Natural killer cell treated with Interleukin-12 subunit alpha and Interleukin-12 subunit beta and Interleukin-15 and Interleukin-18, amount 100 ng/mL, for 72 hours (primary cell): ENCODE measurements around the gene COX10. TPM values are rescaled to one million over a fixed set of nuclear protein-coding genes. Genes with fewer than 3 reads are reported as not detected.

Source experiments
- ATAC-seq, 2 donors: fragments of 150-1000 bp; cut with Tn5 transposase in 1 of 2; sonication (Bioruptor Pico), chemical (Tn5 transposase) in 1 of 2; 2 replicates each; pipeline ENCODE4 v1.10.0; 2021
- DNase-seq: peaks from one replicate; pipeline ENCODE4 v3.0.0; 2022; ENCODE audit warnings: low spot score
- H3K27ac Mint-ChIP-seq, 2 donors: 1 replicate in 1 of 2; 2 replicates in 1 of 2; pipeline ENCODE4 v1.8.0; 2022; ENCODE audit warnings: mixed read lengths in 2 of 2, mild to moderate bottlenecking in 1 of 2, moderate library complexity in 1 of 2
- H3K27me3 Mint-ChIP-seq, 2 donors: 1 replicate in 1 of 2; 2 replicates in 1 of 2; pipeline ENCODE4 v1.8.0; 2022; ENCODE audit warnings: mixed read lengths in 2 of 2
- H3K36me3 Mint-ChIP-seq: one replicate; pipeline ENCODE4 v1.8.0; 2022; ENCODE audit warnings: mixed read lengths
- H3K4me1 Mint-ChIP-seq, 2 donors: 1 replicate in 1 of 2; 2 replicates in 1 of 2; pipeline ENCODE4 v1.8.0; 2022; ENCODE audit warnings: low read depth in 2 of 2, mixed read lengths in 2 of 2, mild to moderate bottlenecking in 1 of 2
- H3K4me3 Mint-ChIP-seq: one replicate; pipeline ENCODE4 v1.8.0; 2022; ENCODE audit warnings: mixed read lengths
- H3K9me3 Mint-ChIP-seq: 2 replicates; pipeline ENCODE4 v1.8.0; 2022; ENCODE audit warnings: mixed read lengths
- total RNA-seq, 2 donors: library from RNA; stranded (reverse); gene quantifications; one replicate each; pipeline ENCODE4 v1.2.3, GENCODE V29; 2022

Gene COX10
- total RNA-seq, 2 donors from 2014 or later: 22.7 to 26.4 TPM

GRCh38 chr17:14052886-14053615 lies 16.3 kb upstream of the COX10 start:
- H3K36me3 Mint-ChIP-seq: peaks cover 10% of the 10 kb centered on the region
- no peaks in the 10 kb centered on the region for H3K27me3 Mint-ChIP-seq
- ATAC-seq (no peak), DNase-seq (no peak)
- peaks cover 3 to 4% of the 10 kb centered on the region in 2 donors for H3K4me1 Mint-ChIP-seq
- H3K4me3 Mint-ChIP-seq: no peak overlapping the region
- no peak overlapping the region for H3K27ac Mint-ChIP-seq
- H3K9me3 Mint-ChIP-seq: no peaks in the 10 kb centered on the region

- H3K27ac Mint-ChIP-seq: peak overlapping the region in 1 of 2 donors; percentile 15
- no peaks in the 10 kb centered on the region for H3K9me3 Mint-ChIP-seq
- H3K36me3 Mint-ChIP-seq: peaks cover 10% of the 10 kb centered on the region
- no peaks in the 10 kb centered on the region for H3K4me1 Mint-ChIP-seq
- ATAC-seq (no peak), DNase-seq (no peak)
- no peak overlapping the region for H3K4me3 Mint-ChIP-seq
- no peaks in the 10 kb centered on the region for H3K27me3 Mint-ChIP-seq
Measured at GRCh38 chr17:14057591-14057990, 11.7 kb upstream of the COX10 start.

- H3K9me3 Mint-ChIP-seq: no peaks in the 10 kb centered on the region
- H3K27ac Mint-ChIP-seq: no peak overlapping the region
- H3K4me1 Mint-ChIP-seq: no peaks in the 10 kb centered on the region
- peaks cover 10% of the 10 kb centered on the region for H3K36me3 Mint-ChIP-seq
- H3K27me3 Mint-ChIP-seq: no peaks in the 10 kb centered on the region
- ATAC-seq (no peak), DNase-seq (no peak)
- H3K4me3 Mint-ChIP-seq: no peak overlapping the region
Measured at GRCh38 chr17:14058051-14058450, 11.3 kb upstream of the COX10 start.

GRCh38 chr17:14060706-14061105 lies 8.6 kb upstream of the COX10 start:
- DNase-seq (no peak), ATAC-seq (no peak)
- Mint-ChIP-seq H3K27ac (no peak overlapping the region), H3K4me1 (no peaks in the 10 kb centered on the region), H3K36me3 (peaks cover 5% of the 10 kb centered on the region), H3K4me3 (no peak overlapping the region), H3K9me3 (no peaks in the 10 kb centered on the region), H3K27me3 (no peaks in the 10 kb centered on the region)

- no peak overlapping the region for H3K27ac Mint-ChIP-seq
- H3K36me3 Mint-ChIP-seq: peaks cover 4% of the 10 kb centered on the region
- H3K4me3 Mint-ChIP-seq: no peak overlapping the region
- H3K9me3 Mint-ChIP-seq: no peaks in the 10 kb centered on the region
- no peak for DNase-seq
- H3K4me1 Mint-ChIP-seq: peaks cover 0 to 2% of the 10 kb centered on the region in 2 donors
- no peaks in the 10 kb centered on the region for H3K27me3 Mint-ChIP-seq
- ATAC-seq: no peak
Measured at GRCh38 chr17:14061666-14062560, 7.4 kb upstream of the COX10 start.

GRCh38 chr17:14067347-14067746 lies 2.0 kb upstream of the COX10 start:
- no peaks in the 10 kb centered on the region for H3K27me3 Mint-ChIP-seq
- H3K4me1 Mint-ChIP-seq: peaks cover 27 to 28% of the 10 kb centered on the region in 2 donors
- no peak overlapping the region for H3K27ac Mint-ChIP-seq
- no peak overlapping the region for H3K4me3 Mint-ChIP-seq
- DNase-seq (no peak), ATAC-seq (no peak)
- no peaks in the 10 kb centered on the region for H3K9me3 Mint-ChIP-seq
- H3K36me3 Mint-ChIP-seq: peaks cover 4% of the 10 kb centered on the region

- ATAC-seq (no peak), DNase-seq (no peak)
- H3K36me3 Mint-ChIP-seq: peaks cover 4% of the 10 kb centered on the region
- H3K4me3 Mint-ChIP-seq: peak overlapping the region; percentile 99
- peak overlapping the region; percentile 94 for H3K27ac Mint-ChIP-seq
- H3K4me1 Mint-ChIP-seq: peaks cover 35 to 37% of the 10 kb centered on the region in 2 donors
- H3K9me3 Mint-ChIP-seq: no peaks in the 10 kb centered on the region
- H3K27me3 Mint-ChIP-seq: no peaks in the 10 kb centered on the region
Measured at GRCh38 chr17:14068542-14069250, 608 bp upstream of the COX10 start.

GRCh38 chr17:14070344-14070984 lies 1.2 kb downstream of the COX10 start:
- no peak for ATAC-seq

GRCh38 chr17:14072881-14073280 lies 3.6 kb downstream of the COX10 start:
- no peak for ATAC-seq
- H3K36me3 Mint-ChIP-seq: peaks cover 5% of the 10 kb centered on the region

More at GRCh38 chr17:14070344-14070984, 1.2 kb downstream of the COX10 start:
- no peaks in the 10 kb centered on the region for H3K27me3 Mint-ChIP-seq
- no peaks in the 10 kb centered on the region for H3K9me3 Mint-ChIP-seq
- peaks cover 35 to 37% of the 10 kb centered on the region in 2 donors for H3K4me1 Mint-ChIP-seq
- peak overlapping the region; percentile 99 for H3K4me3 Mint-ChIP-seq
- no peak for DNase-seq
- H3K27ac Mint-ChIP-seq: peak overlapping the region; percentile 94
- peaks cover 4% of the 10 kb centered on the region for H3K36me3 Mint-ChIP-seq

GRCh38 chr17:14078027-14078426 lies 8.7 kb downstream of the COX10 start:
- H3K27ac Mint-ChIP-seq: peak overlapping the region in 1 of 2 donors; percentile 3
- DNase-seq (no peak), ATAC-seq (no peak)
- no peak overlapping the region for H3K4me3 Mint-ChIP-seq
- peaks cover 10 to 16% of the 10 kb centered on the region in 2 donors for H3K4me1 Mint-ChIP-seq
- H3K27me3 Mint-ChIP-seq: no peaks in the 10 kb centered on the region
- peaks cover 21% of the 10 kb centered on the region for H3K36me3 Mint-ChIP-seq
- no peaks in the 10 kb centered on the region for H3K9me3 Mint-ChIP-seq

More at GRCh38 chr17:14072881-14073280, 3.6 kb downstream of the COX10 start:
- DNase-seq: no peak
- Mint-ChIP-seq H3K9me3 (no peaks in the 10 kb centered on the region), H3K4me1 (peaks cover 33 to 40% of the 10 kb centered on the region in 2 donors), H3K4me3 (no peak overlapping the region), H3K27me3 (no peaks in the 10 kb centered on the region), H3K27ac (no peak overlapping the region)

- Mint-ChIP-seq H3K9me3 (no peaks in the 10 kb centered on the region), H3K36me3 (peaks cover 21% of the 10 kb centered on the region), H3K27me3 (no peaks in the 10 kb centered on the region), H3K27ac (no peak overlapping the region), H3K4me1 (peaks cover 6 to 11% of the 10 kb centered on the region in 2 donors), H3K4me3 (no peak overlapping the region)
- ATAC-seq: no peak
- no peak for DNase-seq
Measured at GRCh38 chr17:14080847-14081251, 11.5 kb downstream of the COX10 start.

GRCh38 chr17:14082848-14083247 lies 13.5 kb downstream of the COX10 start:
- DNase-seq (no peak), ATAC-seq (no peak)
- H3K36me3 Mint-ChIP-seq: peaks cover 21% of the 10 kb centered on the region
- H3K9me3 Mint-ChIP-seq: no peaks in the 10 kb centered on the region
- H3K4me1 Mint-ChIP-seq: peaks cover 6 to 22% of the 10 kb centered on the region in 2 donors
- no peak overlapping the region for H3K27ac Mint-ChIP-seq
- no peak overlapping the region for H3K4me3 Mint-ChIP-seq
- H3K27me3 Mint-ChIP-seq: no peaks in the 10 kb centered on the region

GRCh38 chr17:14084955-14085354 lies 15.7 kb downstream of the COX10 start:
- Mint-ChIP-seq H3K4me3 (no peak overlapping the region), H3K9me3 (no peaks in the 10 kb centered on the region), H3K36me3 (peaks cover 13% of the 10 kb centered on the region), H3K27me3 (no peaks in the 10 kb centered on the region), H3K4me1 (peaks cover 18 to 28% of the 10 kb centered on the region in 2 donors), H3K27ac (no peak overlapping the region)
- DNase-seq: no peak
- ATAC-seq: no peak
